ENCODE results near the gene TNNT1. TPM values are rescaled to one million over a fixed set of nuclear protein-coding genes. Genes with fewer than 3 reads are reported as not detected.

Gene TNNT1
- total RNA-seq, 1 experiment from 2014 or later = 188 TPM

- H3K36me3 ChIP-seq (ENCODE audit: control insufficient read depth in 1 of 2, insufficient read depth in 2 of 2, low read length in 2 of 2) = peaks cover 0 to 4% of the 10 kb centered on the region in 2 experiments; a peak in 1 of 4 replicates
- TF ChIP-seq JUND (IDR thresholded peaks at IDR 0.05) (no peak), ZNF274 (IDR thresholded peaks at IDR 0.05; ENCODE audit: low read depth, low read length) (no peak), ELF1 (IDR thresholded peaks at IDR 0.05; ENCODE audit: borderline replicate concordance, low read depth) (no peak), EZH2phosphoT487 (IDR thresholded peaks at IDR 0.05; ENCODE audit: borderline replicate concordance) (no peak), FOSL1 (IDR thresholded peaks at IDR 0.05; ENCODE audit: low read depth) (no peak), CEBPB (IDR thresholded peaks at IDR 0.05; ENCODE audit: low read depth) (no peak), MAX (IDR thresholded peaks at IDR 0.05) (no peak), SRF (IDR thresholded peaks at IDR 0.05; ENCODE audit: low read depth) (no peak), YY1 (IDR thresholded peaks at IDR 0.05; ENCODE audit: extremely low read depth, insufficient replicate concordance, low read depth, low read length) (no peak), POLR2AphosphoS5 (IDR thresholded peaks at IDR 0.05; ENCODE audit: low read depth, low read length) (no peak), SIN3A (IDR thresholded peaks at IDR 0.05; ENCODE audit: low read depth) (no peak), RAD21 (IDR thresholded peaks at IDR 0.05; ENCODE audit: low read depth) (no peak), ZFX (IDR thresholded peaks at IDR 0.05) (no peak), CBX3 (IDR thresholded peaks at IDR 0.05; ENCODE audit: low read depth) (no peak), ATF3 (IDR thresholded peaks at IDR 0.05) (no peak), EGR1 (IDR thresholded peaks at IDR 0.05; ENCODE audit: low read depth) (no peak), TCF7L2 (IDR thresholded peaks at IDR 0.05; ENCODE audit: borderline replicate concordance, extremely low read depth, insufficient read depth, insufficient read length) (no peak)
- TF ChIP-seq, protein P1, sequence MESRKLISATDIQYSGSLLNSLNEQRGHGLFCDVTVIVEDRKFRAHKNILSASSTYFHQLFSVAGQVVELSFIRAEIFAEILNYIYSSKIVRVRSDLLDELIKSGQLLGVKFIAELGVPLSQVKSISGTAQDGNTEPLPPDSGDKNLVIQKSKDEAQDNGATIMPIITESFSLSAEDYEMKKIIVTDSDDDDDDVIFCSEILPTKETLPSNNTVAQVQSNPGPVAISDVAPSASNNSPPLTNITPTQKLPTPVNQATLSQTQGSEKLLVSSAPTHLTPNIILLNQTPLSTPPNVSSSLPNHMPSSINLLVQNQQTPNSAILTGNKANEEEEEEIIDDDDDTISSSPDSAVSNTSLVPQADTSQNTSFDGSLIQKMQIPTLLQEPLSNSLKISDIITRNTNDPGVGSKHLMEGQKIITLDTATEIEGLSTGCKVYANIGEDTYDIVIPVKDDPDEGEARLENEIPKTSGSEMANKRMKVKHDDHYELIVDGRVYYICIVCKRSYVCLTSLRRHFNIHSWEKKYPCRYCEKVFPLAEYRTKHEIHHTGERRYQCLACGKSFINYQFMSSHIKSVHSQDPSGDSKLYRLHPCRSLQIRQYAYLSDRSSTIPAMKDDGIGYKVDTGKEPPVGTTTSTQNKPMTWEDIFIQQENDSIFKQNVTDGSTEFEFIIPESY (IDR thresholded peaks at IDR 0.05; ENCODE audit: extremely low read depth, insufficient replicate concordance, low read length) = no peak
- no peaks in the 10 kb centered on the region for H3K27me3 ChIP-seq (ENCODE audit: insufficient read depth, low read length)
- intact Hi-C loops (cut with micrococcal nuclease) = no loop called here
- POLR2A ChIA-PET = no interaction called here
- no peak overlapping the region for H3K4me3 ChIP-seq (replicated peaks in 1 of 2; ENCODE audit: low read depth in 1 of 2, low read length in 2 of 2)
- H3K79me2 ChIP-seq (ENCODE audit: insufficient read depth, low read length) = no peaks in the 10 kb centered on the region
- CTCF ChIA-PET = no interaction called here
- no peaks in the 10 kb centered on the region for H4K20me1 ChIP-seq (ENCODE audit: insufficient read depth)
- H2AFZ ChIP-seq (ENCODE audit: low read depth, low read length, poor library complexity, severe bottlenecking) = no peak overlapping the region
- RAD21 ChIA-PET (ENCODE audit: low non-redundant PET in 1 of 2, low total read pairs in 2 of 2, uncharacterized antibody in 2 of 2, unreplicated experiment in 2 of 2) = no interaction called here
- no peak overlapping the region for H3K4me2 ChIP-seq (ENCODE audit: low read length)
- H3K4me1 ChIP-seq (ENCODE audit: control insufficient read depth in 1 of 2, insufficient read depth in 2 of 2, low read length in 2 of 2) = peaks cover 16 to 52% of the 10 kb centered on the region in 2 experiments
- H3K27ac ChIP-seq (ENCODE audit: low read depth, low read length) = no peak overlapping the region
- no peak overlapping the region for H3K9ac ChIP-seq (ENCODE audit: low read length)
- ATAC-seq (no peak), DNase-seq (ENCODE audit: low read depth, low spot score) (no peak)
- H3K9me3 ChIP-seq (ENCODE audit: control insufficient read depth in 1 of 2, insufficient read depth in 1 of 2, low read depth in 1 of 2, low read length in 2 of 2) = no peaks in the 10 kb centered on the region
- H3K9me2 ChIP-seq (ENCODE audit: insufficient read depth) = no peaks in the 10 kb centered on the region
- no TSS peak for BruUV-seq (replicated peaks)
These were observed 4.8 kb upstream of the TNNT1 start for GRCh38 chr19:55153652-55154264.
